ENCODE data around the gene CLASRP. TPM values are rescaled to one million over a fixed set of nuclear protein-coding genes. Genes with fewer than 3 reads are reported as not detected.

Gene CLASRP
- total RNA-seq, 1 experiment from 2014 or later = 87.1 TPM

- no peaks in the 10 kb centered on the region; a peak in 1 of 5 replicates for H3K9me3 Mint-ChIP-seq
- H3K4me1 Mint-ChIP-seq = peaks cover 40 to 50% of the 10 kb centered on the region in 2 experiments
- no peak overlapping the region for H4K91ac ChIP-seq (ENCODE audit: insufficient read length, low read depth, low read length)
- no peak overlapping the region for H3T11ph ChIP-seq (ENCODE audit: low read length)
- peak overlapping the region; percentile 95 to 97 (median 97) for H3K27ac Mint-ChIP-seq
- H3K4me1 ChIP-seq (ENCODE audit: insufficient read depth, low read length) = peaks cover 10% of the 10 kb centered on the region; the same call in 1 of the 2 replicates
- peaks cover 20% of the 10 kb centered on the region for H3K23me2 ChIP-seq (ENCODE audit: insufficient read length, low read depth, low read length, poor library complexity, severe bottlenecking)
- H2BK20ac ChIP-seq (ENCODE audit: low read depth, low read length, poor library complexity, severe bottlenecking) = no peak overlapping the region
- no peak overlapping the region for H3K18ac ChIP-seq (ENCODE audit: insufficient read length, low read depth, low read length)
- H3K9me3 ChIP-seq (ENCODE audit: control insufficient read depth, low read depth, low read length) = no peaks in the 10 kb centered on the region
- no peaks in the 10 kb centered on the region for H3K79me1 ChIP-seq (ENCODE audit: insufficient read depth, low read depth, low read length, poor library complexity, severe bottlenecking)
- DNase-seq = peak; percentile 71
- no peak overlapping the region for H2BK5ac ChIP-seq (ENCODE audit: insufficient read length, low read length)
- no CpG with 5 or more reads among the region's 15 CpGs for WGBS (ENCODE audit: extremely low coverage, insufficient read length, low lambda C conversion rate)
- no peak overlapping the region for H4K8ac ChIP-seq (replicated peaks; ENCODE audit: insufficient read length, low read depth, low read length)
- no peak overlapping the region for H3K56ac ChIP-seq (ENCODE audit: insufficient read length, low read depth, low read length)
- no peak overlapping the region for H2BK12ac ChIP-seq (ENCODE audit: insufficient read length, low read depth, low read length)
- H3K4ac ChIP-seq (ENCODE audit: low read depth, low read length) = no peak overlapping the region
- H2BK120ac ChIP-seq (ENCODE audit: low read depth, low read length, poor library complexity, severe bottlenecking) = no peak overlapping the region
- H3K14ac ChIP-seq (ENCODE audit: insufficient read depth, low read length) = no peak overlapping the region
- no peak overlapping the region for H2BK15ac ChIP-seq (ENCODE audit: low read depth, low read length)
- H3K4me3 Mint-ChIP-seq = peak overlapping the region; percentile 82 to 92
- H3K79me2 ChIP-seq (ENCODE audit: insufficient read depth, low read length) = peaks cover 7% of the 10 kb centered on the region; the same call in 1 of the 2 replicates
- no peak for TF ChIP-seq CTCF (conservative IDR thresholded peaks at IDR 0.05)
- H4K5ac ChIP-seq (ENCODE audit: insufficient read length, low read depth, low read length) = no peak overlapping the region
- peak overlapping the region; percentile 48 for H3K4me2 ChIP-seq (ENCODE audit: insufficient read depth, insufficient read length, low read length)
- H4K20me1 ChIP-seq (ENCODE audit: control insufficient read depth, insufficient read depth, insufficient read length) = no peaks in the 10 kb centered on the region
- peaks cover 13 to 29% (median 26%) of the 10 kb centered on the region in 3 experiments; a peak in 6 of 7 replicates for H3K36me3 Mint-ChIP-seq (ENCODE audit: insufficient read depth in 1 of 3, low read depth in 3 of 3)
- no peak overlapping the region for H3K23ac ChIP-seq (ENCODE audit: insufficient read length, low read depth, low read length)
- H3K9ac ChIP-seq (ENCODE audit: extremely low read depth, insufficient read length, low read length) = no peak overlapping the region
- H2AFZ ChIP-seq (ENCODE audit: low read length) = no peak overlapping the region
- no peaks in the 10 kb centered on the region; the same call in 1 of the 2 replicates for H3K27me3 Mint-ChIP-seq (ENCODE audit: low read depth)
- H3K27me3 ChIP-seq (ENCODE audit: insufficient read depth, low read length) = no peaks in the 10 kb centered on the region
- H2AK5ac ChIP-seq (ENCODE audit: insufficient read length, low read length) = no peak overlapping the region
- no peak overlapping the region for H3K27ac ChIP-seq (ENCODE audit: insufficient read length, low read depth, low read length)
Measured at GRCh38 chr19:45076851-45077730, 38.2 kb downstream of the CLASRP start.
